ENCODE data around the gene NAP1L1. TPM values are rescaled to one million over a fixed set of nuclear protein-coding genes. Genes with fewer than 3 reads are reported as not detected.

The NAP1L1 gene
- total RNA-seq, 2 experiments from 2014 or later: 348 to 904 TPM

GRCh38 chr12:76103958-76104357, 19.5 kb upstream of the NAP1L1 start:
- intact Hi-C loops (cut with micrococcal nuclease; ENCODE audit: unreplicated experiment): no loop called here
- Histone ChIP-seq H3K4me3 (ENCODE audit: low read depth, low read length, poor library complexity, severe bottlenecking) (no peak overlapping the region), H2AFZ (ENCODE audit: low read length) (no peak overlapping the region), H4K20me1 (ENCODE audit: insufficient read depth, low read length) (no peaks in the 10 kb centered on the region), H3K9me3 (ENCODE audit: low read length) (no peaks in the 10 kb centered on the region), H3K36me3 (ENCODE audit: insufficient read depth, low read length) (no peaks in the 10 kb centered on the region), H3K4me2 (ENCODE audit: low read length) (no peak overlapping the region), H3K79me2 (ENCODE audit: insufficient read depth, low read depth, low read length) (no peaks in the 10 kb centered on the region), H3K4me1 (ENCODE audit: insufficient read depth, low read length, poor library complexity, severe bottlenecking) (no peaks in the 10 kb centered on the region), H3K9me2 (ENCODE audit: insufficient read depth, low read length) (no peaks in the 10 kb centered on the region), H3K27ac (ENCODE audit: low read depth, low read length, poor library complexity, severe bottlenecking) (no peak overlapping the region)
- TF ChIP-seq EZH2phosphoT487 (IDR thresholded peaks at IDR 0.05; ENCODE audit: borderline replicate concordance, low read depth, low read length) (no peak), CTCF (conservative IDR thresholded peaks at IDR 0.05; ENCODE audit: low read length) (no peak)
- POLR2A ChIA-PET: interaction anchor here (0.6 to 1.2 kb wide), 5 partner anchors 11 to 465 kb away, joined by 3 to 8 read pairs (median 4); no protein-coding TSS in a partner anchor
- CTCF ChIA-PET (ENCODE audit: unreplicated experiment): no interaction called here
- no TSS peak for BruUV-seq (replicated peaks)
- no peak for DNase-seq (ENCODE audit: low spot score)

GRCh38 chr12:76101739-76102385, 17.4 kb upstream of the NAP1L1 start:
- Histone ChIP-seq H3K9me2 (ENCODE audit: insufficient read depth, low read length) (no peaks in the 10 kb centered on the region), H3K4me1 (ENCODE audit: insufficient read depth, low read length, poor library complexity, severe bottlenecking) (no peaks in the 10 kb centered on the region), H3K27ac (ENCODE audit: low read depth, low read length, poor library complexity, severe bottlenecking) (no peak overlapping the region), H3K4me3 (ENCODE audit: low read depth, low read length, poor library complexity, severe bottlenecking) (no peak overlapping the region), H3K79me2 (ENCODE audit: insufficient read depth, low read depth, low read length) (no peaks in the 10 kb centered on the region), H3K36me3 (ENCODE audit: insufficient read depth, low read length) (no peaks in the 10 kb centered on the region), H3K4me2 (ENCODE audit: low read length) (no peak overlapping the region), H3K9me3 (ENCODE audit: low read length) (no peaks in the 10 kb centered on the region), H2AFZ (ENCODE audit: low read length) (no peak overlapping the region), H4K20me1 (ENCODE audit: insufficient read depth, low read length) (no peaks in the 10 kb centered on the region)
- intact Hi-C loops (cut with micrococcal nuclease; ENCODE audit: unreplicated experiment): no loop called here
- DNase-seq (ENCODE audit: low spot score): no peak
- ChIA-PET POLR2A (no interaction called here), CTCF (ENCODE audit: unreplicated experiment) (no interaction called here)
- BruUV-seq (replicated peaks): no TSS peak
- TF ChIP-seq EZH2phosphoT487 (IDR thresholded peaks at IDR 0.05; ENCODE audit: borderline replicate concordance, low read depth, low read length) (no peak), CTCF (conservative IDR thresholded peaks at IDR 0.05; ENCODE audit: low read length) (no peak)

GRCh38 chr12:76096079-76096646, 11.7 kb upstream of the NAP1L1 start:
- H3K9me3 ChIP-seq (ENCODE audit: low read length): no peaks in the 10 kb centered on the region
- no peak overlapping the region for H2AFZ ChIP-seq (ENCODE audit: low read length)
- no peaks in the 10 kb centered on the region for H3K36me3 ChIP-seq (ENCODE audit: insufficient read depth, low read length)
- H4K20me1 ChIP-seq (ENCODE audit: insufficient read depth, low read length): no peaks in the 10 kb centered on the region
- TF ChIP-seq EZH2phosphoT487 (IDR thresholded peaks at IDR 0.05; ENCODE audit: borderline replicate concordance, low read depth, low read length) (no peak), CTCF (conservative IDR thresholded peaks at IDR 0.05; ENCODE audit: low read length) (no peak)
- no peak overlapping the region for H3K4me2 ChIP-seq (ENCODE audit: low read length)
- intact Hi-C loops (cut with micrococcal nuclease; ENCODE audit: unreplicated experiment): no loop called here
- no peak overlapping the region for H3K27ac ChIP-seq (ENCODE audit: low read depth, low read length, poor library complexity, severe bottlenecking)
- no peak overlapping the region for H3K4me3 ChIP-seq (ENCODE audit: low read depth, low read length, poor library complexity, severe bottlenecking)
- no peak for DNase-seq (ENCODE audit: low spot score)
- no peaks in the 10 kb centered on the region for H3K9me2 ChIP-seq (ENCODE audit: insufficient read depth, low read length)
- no TSS peak for BruUV-seq (replicated peaks)
- H3K79me2 ChIP-seq (ENCODE audit: insufficient read depth, low read depth, low read length): no peaks in the 10 kb centered on the region
- peaks cover 16% of the 10 kb centered on the region for H3K4me1 ChIP-seq (ENCODE audit: insufficient read depth, low read length, poor library complexity, severe bottlenecking)
- ChIA-PET CTCF (ENCODE audit: unreplicated experiment) (no interaction called here), POLR2A (interaction anchor here (0.5 to 0.6 kb wide), 2 partner anchors 74 to 556 kb away, joined by 3 read pairs; no protein-coding TSS in a partner anchor)

All from OCI-LY7 (cell line).